HG03280 (cell line): ENCODE results near the gene MYBL2.

ENCODE experiments used
- ATAC-seq: cut with Tn5 transposase; IDR thresholded peaks from one replicate; pipeline ENCODE4 v1.9.1; 2021; ENCODE audit warnings: mild to moderate bottlenecking, moderate library complexity; ENCODE audit not compliant: unreplicated experiment

MYBL2 gene

GRCh38 chr20:43681991-43682410 lies 15.1 kb downstream of the MYBL2 start:
- peak; percentile 91 for ATAC-seq

- ATAC-seq = peak; percentile 22
Observed at GRCh38 chr20:43682446-43682845, 15.5 kb downstream of the MYBL2 start.

GRCh38 chr20:43686820-43687219 lies 19.9 kb downstream of the MYBL2 start:
- ATAC-seq = no peak

GRCh38 chr20:43689165-43689564 lies 22.3 kb downstream of the MYBL2 start:
- no peak for ATAC-seq

DNA sequence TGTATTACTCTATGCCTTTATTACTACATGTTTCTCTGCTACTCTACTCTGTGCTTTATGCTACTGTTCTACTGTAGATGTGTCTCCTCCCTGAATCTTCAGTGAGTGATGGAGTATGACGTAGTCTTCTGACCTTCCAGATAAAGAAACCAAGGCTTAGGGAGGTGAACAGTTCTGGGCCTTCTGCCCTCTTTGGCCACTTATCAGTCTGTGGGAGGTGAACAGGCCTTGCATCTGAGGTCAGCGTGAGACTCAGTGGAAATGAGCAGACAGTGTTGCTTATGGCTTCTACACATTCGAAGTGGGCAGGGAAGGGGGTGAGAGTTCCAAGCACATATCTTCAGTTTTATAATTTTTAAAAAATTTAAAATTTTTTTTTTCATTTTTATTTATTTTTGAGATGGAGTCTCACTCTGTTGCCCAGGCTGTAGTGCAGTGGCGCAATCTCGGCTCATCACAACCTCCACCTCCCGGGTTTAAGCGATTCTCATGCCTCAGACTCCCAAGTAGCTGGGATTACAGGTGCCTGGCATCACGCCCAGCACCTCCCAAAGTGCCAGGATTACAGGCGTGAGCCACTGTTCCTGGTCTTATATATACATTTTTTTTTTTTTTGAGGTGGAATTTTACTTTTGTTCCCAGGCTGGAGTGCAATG lies 24.2 kb downstream of the MYBL2 start:
- no peak for ATAC-seq

- no peak for ATAC-seq
Observed at GRCh38 chr20:43691928-43692524, 25.1 kb downstream of the MYBL2 start.

- no peak for ATAC-seq
Observed at GRCh38 chr20:43694763-43695162, 27.8 kb downstream of the MYBL2 start.

- no peak for ATAC-seq
Observed at GRCh38 chr20:43695571-43695970, 28.7 kb downstream of the MYBL2 start.

GRCh38 chr20:43699941-43700565 lies 33.1 kb downstream of the MYBL2 start:
- no peak for ATAC-seq

GRCh38 chr20:43700627-43701026 lies 33.7 kb downstream of the MYBL2 start:
- ATAC-seq = no peak

DNA sequence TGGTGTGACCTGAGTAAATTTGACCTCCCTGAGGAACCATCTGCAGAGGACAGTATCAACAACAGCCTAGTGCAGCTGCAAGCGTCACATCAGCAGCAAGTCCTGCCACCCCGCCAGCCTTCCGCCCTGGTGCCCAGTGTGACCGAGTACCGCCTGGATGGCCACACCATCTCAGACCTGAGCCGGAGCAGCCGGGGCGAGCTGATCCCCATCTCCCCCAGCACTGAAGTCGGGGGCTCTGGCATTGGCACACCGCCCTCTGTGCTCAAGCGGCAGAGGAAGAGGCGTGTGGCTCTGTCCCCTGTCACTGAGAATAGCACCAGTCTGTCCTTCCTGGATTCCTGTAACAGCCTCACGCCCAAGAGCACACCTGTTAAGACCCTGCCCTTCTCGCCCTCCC lies 35.6 kb downstream of the MYBL2 start:
- ATAC-seq = no peak

- ATAC-seq = peak; percentile 52
Observed at GRCh38 chr20:43710370-43711044, 43.6 kb downstream of the MYBL2 start.

- ATAC-seq = no peak
Observed at GRCh38 chr20:43711098-43711654, 44.3 kb downstream of the MYBL2 start.

DNA sequence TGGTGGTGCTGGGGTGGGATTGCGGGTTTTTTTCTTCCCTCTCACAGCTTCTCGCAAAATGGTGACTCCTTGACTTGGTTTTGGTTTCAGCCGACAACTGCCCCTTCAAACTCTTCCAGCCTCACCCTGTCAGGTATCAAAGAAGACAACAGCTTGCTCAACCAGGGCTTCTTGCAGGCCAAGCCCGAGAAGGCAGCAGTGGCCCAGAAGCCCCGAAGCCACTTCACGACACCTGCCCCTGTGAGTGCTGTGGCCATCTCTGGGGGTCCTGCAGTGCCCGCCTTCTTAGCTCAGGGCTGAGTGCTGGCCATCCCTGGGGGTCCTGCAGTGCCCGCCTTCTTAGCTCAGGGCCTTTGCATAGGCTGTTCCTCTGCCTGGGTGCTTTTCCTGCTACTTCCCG lies 48.1 kb downstream of the MYBL2 start:
- ATAC-seq = no peak

DNA sequence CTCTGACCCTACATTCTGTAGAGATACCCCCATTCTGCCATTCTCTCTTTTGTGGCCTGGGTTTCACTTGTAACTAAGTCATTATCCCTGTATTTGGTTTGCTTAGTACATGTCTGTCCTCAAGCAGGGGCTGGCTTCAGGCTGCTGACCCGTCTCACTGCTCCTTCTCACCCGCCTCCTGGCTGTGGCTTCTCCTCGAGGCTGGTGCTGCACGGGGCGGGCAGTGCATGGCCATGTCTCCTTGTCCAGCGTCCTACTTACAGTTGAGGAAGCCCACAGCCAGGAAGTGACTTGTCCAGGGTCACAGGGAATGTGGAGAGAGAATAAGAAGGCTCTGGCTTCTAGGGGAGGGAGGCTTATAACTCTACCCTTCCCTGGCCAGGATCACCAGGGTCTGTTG lies 48.6 kb downstream of the MYBL2 start:
- ATAC-seq = no peak

DNA sequence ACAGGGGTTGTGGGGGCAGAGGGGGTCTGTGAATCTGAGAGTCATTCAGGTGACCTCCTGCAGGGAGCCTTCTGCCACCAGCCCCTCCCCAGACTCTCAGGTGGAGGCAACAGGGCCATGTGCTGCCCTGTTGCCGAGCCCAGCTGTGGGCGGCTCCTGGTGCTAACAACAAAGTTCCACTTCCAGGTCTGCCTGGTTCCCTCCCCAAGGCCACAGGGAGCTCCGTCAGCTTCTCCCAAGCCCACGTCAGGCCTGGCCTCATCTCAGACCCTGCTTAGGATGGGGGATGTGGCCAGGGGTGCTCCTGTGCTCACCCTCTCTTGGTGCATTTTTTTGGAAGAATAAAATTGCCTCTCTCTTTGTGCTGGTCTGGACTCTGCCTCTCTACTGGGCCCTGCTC lies 49.2 kb downstream of the MYBL2 start:
- no peak for ATAC-seq

- no peak for ATAC-seq
Observed at GRCh38 chr20:43716757-43717615, 50.1 kb downstream of the MYBL2 start.

DNA sequence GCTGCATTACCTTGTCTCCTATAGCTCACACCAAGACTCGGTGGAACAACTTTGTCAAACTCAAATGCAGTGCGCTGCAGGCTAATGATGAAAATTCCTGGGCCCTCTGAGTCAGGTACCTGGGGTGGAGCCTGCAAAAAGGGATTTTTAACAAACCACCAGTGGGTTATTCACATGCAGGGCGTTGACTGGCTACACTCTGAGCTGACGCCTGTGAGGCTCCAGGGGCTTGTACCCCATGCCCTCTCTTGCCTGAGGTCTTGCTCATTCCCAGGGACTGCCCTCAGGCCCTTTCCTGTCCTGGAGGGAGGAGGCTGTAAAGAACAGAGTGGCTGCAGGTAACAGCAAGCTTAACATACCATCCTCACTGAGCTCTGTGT lies 50.7 kb downstream of the MYBL2 start:
- ATAC-seq = no peak

- no peak for ATAC-seq
Observed at GRCh38 chr20:43720007-43720406, 53.1 kb downstream of the MYBL2 start.

GRCh38 chr20:43721097-43721428 lies 54.1 kb downstream of the MYBL2 start:
- no peak for ATAC-seq
